Brain microvascular endothelial cell (primary cell): ENCODE measurements around the gene ACSS2.

Experiments
- DNase-seq: peaks from one replicate; pipeline ENCODE4 v3.0.0-alpha.2; 2020
- H3K27ac ChIP-seq: fragments of 250-450 bp; sonication (Bioruptor Pico); 2 replicates; pipeline ENCODE4 v1.5.1; 2020; ENCODE audit warnings: mild to moderate bottlenecking, moderate library complexity
- H3K27me3 ChIP-seq: fragments of 250-450 bp; sonication (Bioruptor Pico); replicated peaks from 2 replicates; pipeline ENCODE4 v1.5.1; 2020; ENCODE audit warnings: mild to moderate bottlenecking
- H3K36me3 ChIP-seq: fragments of 250-450 bp; sonication (Bioruptor Pico); replicated peaks from 2 replicates; pipeline ENCODE4 v1.5.1; 2020; ENCODE audit warnings: mild to moderate bottlenecking
- H3K4me3 ChIP-seq: 2 replicates; pipeline ENCODE4 v1.5.1; 2011; ENCODE audit warnings: low read depth, mild to moderate bottlenecking, control low read depth, low read length, moderate library complexity
- in situ Hi-C: cut with HindIII; loops from 2 replicates; pipeline ENCODE4 v1.10.0; 2017; ENCODE audit warnings: low sequenced_read_pairs, low pct_ligation_motif_present
- TF ChIP-seq, protein P1 (sequence below): IDR thresholded peaks from 2 replicates; pipeline ENCODE4 v1.5.1; 2011; ENCODE audit warnings: low read depth, mild to moderate bottlenecking, moderate library complexity, low read length, control low read depth, inconsistent platforms; ENCODE audit errors: missing control alignments

ACSS2 gene

GRCh38 chr20:34954904-34955230, 78.5 kb downstream of the ACSS2 start:
- in situ Hi-C loops, result no loop called here
- DNase-seq, result peak; percentile 35
- Histone ChIP-seq H3K27me3 (no peaks in the 10 kb centered on the region), H3K36me3 (no peaks in the 10 kb centered on the region), H3K27ac (peak overlapping the region; percentile 83), H3K4me3 (peak overlapping the region; percentile 78)
- TF ChIP-seq, protein P1, sequence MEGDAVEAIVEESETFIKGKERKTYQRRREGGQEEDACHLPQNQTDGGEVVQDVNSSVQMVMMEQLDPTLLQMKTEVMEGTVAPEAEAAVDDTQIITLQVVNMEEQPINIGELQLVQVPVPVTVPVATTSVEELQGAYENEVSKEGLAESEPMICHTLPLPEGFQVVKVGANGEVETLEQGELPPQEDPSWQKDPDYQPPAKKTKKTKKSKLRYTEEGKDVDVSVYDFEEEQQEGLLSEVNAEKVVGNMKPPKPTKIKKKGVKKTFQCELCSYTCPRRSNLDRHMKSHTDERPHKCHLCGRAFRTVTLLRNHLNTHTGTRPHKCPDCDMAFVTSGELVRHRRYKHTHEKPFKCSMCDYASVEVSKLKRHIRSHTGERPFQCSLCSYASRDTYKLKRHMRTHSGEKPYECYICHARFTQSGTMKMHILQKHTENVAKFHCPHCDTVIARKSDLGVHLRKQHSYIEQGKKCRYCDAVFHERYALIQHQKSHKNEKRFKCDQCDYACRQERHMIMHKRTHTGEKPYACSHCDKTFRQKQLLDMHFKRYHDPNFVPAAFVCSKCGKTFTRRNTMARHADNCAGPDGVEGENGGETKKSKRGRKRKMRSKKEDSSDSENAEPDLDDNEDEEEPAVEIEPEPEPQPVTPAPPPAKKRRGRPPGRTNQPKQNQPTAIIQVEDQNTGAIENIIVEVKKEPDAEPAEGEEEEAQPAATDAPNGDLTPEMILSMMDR, result no peak

- Histone ChIP-seq H3K4me3 (peak within 1 kb of the TSS; percentile 78), H3K27ac (peak within 1 kb of the TSS; percentile 83), H3K36me3 (no peaks in the 10 kb centered on the region), H3K27me3 (no peaks in the 10 kb centered on the region)
- in situ Hi-C loops, result no loop called here
- TF ChIP-seq, protein P1, result peak; percentile 65
- peak; percentile 93 for DNase-seq
Observed at GRCh38 chr20:34955231-34956040, 79.0 kb downstream of the ACSS2 start, which contains the start of the genes GSS and MYH7B. Gene GSS (minus strand): TSS chr20:34955806. CDS start chr20:34951852, 3,954 bp downstream. Gene MYH7B (plus strand): TSS chr20:34955868. CDS start chr20:34978006, 22,138 bp downstream.

GRCh38 chr20:34956041-34956458, 79.6 kb downstream of the ACSS2 start:
- peak overlapping the region; percentile 83 for H3K27ac ChIP-seq
- no peaks in the 10 kb centered on the region for H3K36me3 ChIP-seq
- H3K27me3 ChIP-seq, result no peaks in the 10 kb centered on the region
- no peak for DNase-seq
- peak overlapping the region; percentile 78 for H3K4me3 ChIP-seq
- TF ChIP-seq, protein P1, result no peak
- in situ Hi-C loops, result no loop called here

GRCh38 chr20:34956751-34957472, 80.5 kb downstream of the ACSS2 start:
- no peaks in the 10 kb centered on the region for H3K36me3 ChIP-seq
- in situ Hi-C loops, result no loop called here
- H3K27ac ChIP-seq, result no peak overlapping the region
- H3K4me3 ChIP-seq, result no peak overlapping the region
- TF ChIP-seq, protein P1, result no peak
- H3K27me3 ChIP-seq, result no peaks in the 10 kb centered on the region
- no peak for DNase-seq

GRCh38 chr20:34964486-34964885, 88.1 kb downstream of the ACSS2 start:
- no peak for DNase-seq
- Histone ChIP-seq H3K27me3 (no peaks in the 10 kb centered on the region), H3K4me3 (no peak overlapping the region), H3K27ac (no peak overlapping the region), H3K36me3 (no peaks in the 10 kb centered on the region)
- TF ChIP-seq, protein P1, result no peak
- in situ Hi-C loops, result no loop called here
